ENCODE measurements around the gene PSMD1.
"Not testable (repeated sequence)": the region's sequence is repeated elsewhere in the genome, so short reads cannot be mapped to it uniquely, and the experiment has no call there.

The PSMD1 gene

DNA sequence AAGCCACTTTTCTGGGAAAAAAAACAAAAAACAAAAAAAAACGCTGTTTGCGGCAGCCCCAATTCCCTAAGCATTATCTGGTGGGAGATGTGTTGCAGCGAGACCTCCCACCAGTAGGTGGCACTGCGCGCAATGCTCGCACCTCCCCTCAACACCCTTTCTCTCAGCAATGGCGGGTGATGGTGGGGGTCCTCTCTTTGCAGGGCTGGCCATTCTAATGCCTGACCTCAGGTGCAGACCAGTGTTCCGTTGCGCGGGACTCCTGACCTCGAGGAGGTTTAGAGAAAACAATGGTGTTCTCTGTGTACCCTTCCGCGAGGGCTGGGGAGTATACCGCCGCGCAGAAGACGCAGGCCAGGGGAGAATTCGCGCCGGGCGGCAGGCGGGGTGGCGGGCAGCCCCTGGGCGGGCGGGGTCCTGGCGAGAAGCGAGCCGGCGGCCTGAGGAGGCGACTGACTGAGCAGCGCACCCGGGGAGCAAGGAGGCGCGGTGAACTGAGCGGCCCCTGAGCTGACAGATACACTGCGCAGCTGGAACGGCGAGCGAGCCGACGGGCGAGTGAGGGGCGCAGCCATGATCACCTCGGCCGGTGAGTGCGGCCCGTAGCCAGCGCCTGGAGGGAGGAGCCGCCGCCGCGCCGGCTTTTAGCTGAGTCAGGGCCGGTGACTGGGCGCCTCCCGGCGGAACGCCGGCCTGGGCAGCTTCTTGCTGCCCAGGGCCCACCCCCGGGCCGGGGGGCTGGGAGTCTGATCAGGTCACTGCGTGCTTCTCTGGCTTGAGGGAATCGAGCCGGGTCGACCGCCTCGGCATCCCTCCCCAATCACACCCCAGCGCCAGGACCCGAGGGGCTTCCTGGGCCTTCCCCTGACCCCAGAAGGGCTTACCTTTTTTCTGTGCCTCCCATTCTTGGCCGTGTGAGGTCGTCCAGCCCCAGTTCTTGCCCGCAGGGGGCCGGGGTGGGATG is at the start of gene PSMD1:
Gene PSMD1, plus strand, starts transcription at position 415 of the 964 bp plus-strand sequence. Its CDS starts 159 bp downstream, at position 574.
- peak; percentile 46 for DNase-seq

DNA sequence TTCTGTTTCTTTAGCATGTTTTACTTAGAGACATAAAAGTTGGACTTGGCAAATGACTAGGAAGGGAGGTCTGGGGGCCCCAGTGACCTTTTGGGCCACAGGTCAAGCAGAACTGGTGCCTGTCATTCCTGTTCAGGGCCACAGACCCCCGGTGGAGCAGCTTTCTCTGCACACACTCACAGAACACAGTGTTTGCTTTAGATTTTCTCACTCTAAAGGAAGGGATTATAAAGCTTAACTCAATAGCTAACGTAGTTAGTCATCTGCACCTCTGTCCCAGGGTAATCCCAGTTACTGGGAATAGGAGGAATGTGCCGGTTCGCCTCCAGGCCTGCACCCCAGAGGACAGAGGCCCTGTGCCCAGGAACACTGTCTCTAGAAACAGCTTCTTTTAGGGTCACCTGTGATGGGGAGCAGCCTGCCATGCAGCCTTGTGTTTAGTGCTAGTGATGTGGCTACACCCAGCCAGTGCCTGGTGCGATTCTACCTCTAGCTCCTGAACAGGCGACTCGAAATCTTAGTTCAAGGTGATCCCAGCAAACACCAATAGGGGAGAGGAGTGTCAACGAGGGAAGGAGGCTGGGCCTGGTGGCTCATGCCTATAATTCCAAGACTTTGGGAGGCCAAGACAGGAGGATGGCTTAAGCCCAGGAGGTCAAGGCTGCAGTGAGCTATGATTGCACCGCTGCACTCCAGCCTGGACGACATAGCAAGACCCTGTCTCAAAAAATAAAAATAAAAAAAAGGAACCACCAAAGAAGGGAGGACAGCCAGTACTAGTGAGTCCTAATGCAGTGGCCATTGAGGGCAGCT is 49.2 kb upstream of the PSMD1 start:
- DNase-seq = no peak

DNA sequence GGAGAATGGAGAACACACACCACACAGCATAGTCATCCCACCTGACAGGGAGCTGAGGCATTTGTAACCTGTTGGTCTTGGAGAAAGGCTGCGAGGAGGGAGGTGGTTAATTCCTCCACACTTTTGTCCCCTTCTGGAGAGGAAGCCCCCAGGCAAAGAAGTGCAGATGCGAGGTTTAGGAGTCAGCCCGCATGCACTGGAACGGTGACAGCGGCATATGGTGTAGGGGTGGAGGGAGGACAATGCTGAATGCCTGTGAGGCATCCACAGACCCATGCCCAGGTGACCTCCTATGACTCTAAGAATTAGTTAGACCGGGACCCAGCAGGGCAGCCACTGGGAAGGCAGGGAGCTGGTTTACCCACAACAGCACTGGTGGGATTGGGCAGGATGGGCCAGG is 48.5 kb upstream of the PSMD1 start:
- no peak for DNase-seq

GRCh38 chr2:231009236-231009919 is 47.3 kb upstream of the PSMD1 start:
- DNase-seq = no peak

- DNase-seq = no peak
Observed at GRCh38 chr2:231010201-231010730, 46.4 kb upstream of the PSMD1 start.

DNA sequence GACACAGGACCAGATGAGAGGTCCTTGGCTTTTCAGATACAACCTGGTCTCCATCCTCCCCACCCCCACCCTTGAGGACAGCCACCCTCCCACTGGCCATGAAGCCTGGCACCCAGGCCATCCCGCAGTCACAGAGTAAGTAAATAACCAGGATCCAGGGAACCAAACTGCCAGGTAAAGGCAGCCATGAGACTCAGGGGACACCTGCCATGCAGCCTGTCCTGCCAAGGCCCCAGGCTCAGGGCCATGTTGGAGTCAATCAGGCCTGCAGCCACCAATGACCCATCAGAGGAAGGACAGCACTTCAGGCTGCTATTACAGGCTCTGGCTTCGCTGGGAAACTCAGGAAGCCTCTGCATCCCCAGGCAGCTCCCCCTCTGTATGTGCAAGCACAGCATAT is 45.1 kb upstream of the PSMD1 start:
- no peak for DNase-seq

GRCh38 chr2:231012463-231012862 is 44.2 kb upstream of the PSMD1 start:
- DNase-seq = no peak

DNA sequence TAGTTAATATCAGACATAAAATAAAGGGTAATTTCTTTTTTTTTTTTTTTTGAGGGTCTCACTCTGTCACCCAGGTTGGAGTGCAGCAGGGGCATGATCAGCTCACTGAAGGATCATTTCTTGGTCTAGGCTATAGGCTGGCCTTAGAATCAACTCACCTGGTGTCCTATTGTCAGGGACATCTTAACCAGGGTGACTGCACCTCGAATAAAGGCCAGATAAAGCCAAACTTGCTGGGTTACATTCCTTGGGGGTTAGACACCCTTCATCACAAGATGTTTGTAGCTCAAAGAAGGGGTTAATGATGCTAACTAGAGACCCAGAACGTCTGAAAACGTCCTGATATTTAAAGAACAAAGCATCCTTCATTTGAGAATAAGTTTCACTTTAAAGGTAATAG is 42.8 kb upstream of the PSMD1 start:
- no peak for DNase-seq

- DNase-seq = no peak
Observed at GRCh38 chr2:231015478-231015877, 41.2 kb upstream of the PSMD1 start.

DNA sequence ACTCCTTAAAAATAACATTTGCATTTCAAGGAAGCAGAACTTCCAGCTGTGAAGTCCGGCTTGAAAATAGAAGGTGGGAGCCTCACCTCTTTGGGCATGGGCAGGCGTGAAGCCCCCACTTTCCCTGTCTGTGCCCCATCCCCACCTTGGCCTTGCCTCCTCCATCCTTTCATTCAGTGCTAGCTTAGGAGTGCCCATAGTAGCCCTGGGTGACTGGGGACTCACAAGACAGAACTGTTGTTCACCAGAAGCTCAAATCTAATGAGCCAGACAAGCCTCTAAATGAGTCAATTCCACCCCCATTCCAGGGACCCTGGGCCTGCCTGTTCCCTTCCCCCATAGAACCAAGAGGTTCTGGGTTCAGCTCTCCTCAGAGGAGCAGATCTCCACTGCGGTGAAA is 40.7 kb upstream of the PSMD1 start:
- no peak for DNase-seq

- DNase-seq = no peak
Observed at GRCh38 chr2:231016566-231017230, 40.0 kb upstream of the PSMD1 start.

- DNase-seq = no peak
Observed at GRCh38 chr2:231017231-231017598, 39.5 kb upstream of the PSMD1 start.

DNA sequence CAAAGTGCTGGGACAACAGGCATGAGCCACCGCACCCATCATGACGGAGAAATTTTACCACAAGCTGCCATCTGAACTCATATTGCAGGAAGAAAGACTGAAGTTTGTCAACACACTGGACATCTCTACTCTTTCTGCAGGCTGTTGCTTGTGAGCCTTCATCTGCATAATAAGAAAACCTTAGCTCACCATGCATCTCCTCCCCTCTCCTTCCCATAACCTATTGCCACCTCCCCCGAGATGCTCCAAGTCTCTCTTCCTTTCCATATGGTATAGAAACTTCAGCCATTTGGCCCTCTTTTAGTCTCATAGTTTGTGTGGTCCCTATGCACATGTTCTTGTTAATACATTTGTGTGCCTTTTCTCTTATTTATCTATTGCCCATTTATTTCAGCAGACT is 38.5 kb upstream of the PSMD1 start:
- DNase-seq = no peak

DNA sequence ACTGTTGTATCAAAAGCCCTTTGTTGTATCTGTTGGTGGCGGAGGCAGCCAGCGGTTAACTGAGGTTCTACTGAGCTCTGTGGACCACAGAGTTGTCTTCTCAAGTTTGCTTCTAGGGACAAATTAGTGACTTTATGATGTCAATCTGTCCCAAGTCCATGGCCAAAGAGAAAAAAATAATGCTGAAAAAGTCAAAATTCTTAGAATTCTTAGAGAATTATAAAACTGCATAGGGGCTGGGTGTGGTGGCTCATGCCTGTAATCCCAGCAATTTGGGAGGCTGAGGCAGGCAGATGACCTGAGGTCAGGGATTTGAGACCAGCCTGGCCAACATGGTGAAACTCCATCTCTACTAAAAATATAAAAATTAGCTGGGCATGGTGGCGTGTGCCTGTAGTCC is 31.6 kb upstream of the PSMD1 start:
- DNase-seq = not testable (repeated sequence)

- DNase-seq = no peak
Observed at GRCh38 chr2:231028889-231029288, 27.8 kb upstream of the PSMD1 start.

DNA sequence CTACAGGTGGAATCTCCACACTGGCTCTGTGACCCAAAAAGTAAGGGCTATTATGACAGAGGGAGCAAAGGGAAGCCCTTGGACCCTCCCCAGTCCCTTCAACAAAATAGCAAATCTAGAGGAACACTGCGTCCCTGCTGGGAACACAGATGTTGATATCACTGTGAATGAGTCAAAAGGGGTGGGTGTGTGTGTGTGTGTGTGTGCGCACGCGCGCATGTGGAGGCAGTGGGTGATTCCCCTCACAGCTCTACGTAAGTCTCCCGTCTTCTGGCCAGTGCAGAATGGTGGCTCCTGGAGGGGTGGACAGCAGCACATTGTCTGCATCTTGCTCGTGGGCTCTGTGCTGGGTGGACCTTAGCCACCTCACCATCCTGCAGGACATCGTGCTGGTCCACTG is 27.1 kb upstream of the PSMD1 start:
- DNase-seq = no peak

- DNase-seq = no peak
Observed at GRCh38 chr2:231030725-231031124, 25.9 kb upstream of the PSMD1 start.

DNA sequence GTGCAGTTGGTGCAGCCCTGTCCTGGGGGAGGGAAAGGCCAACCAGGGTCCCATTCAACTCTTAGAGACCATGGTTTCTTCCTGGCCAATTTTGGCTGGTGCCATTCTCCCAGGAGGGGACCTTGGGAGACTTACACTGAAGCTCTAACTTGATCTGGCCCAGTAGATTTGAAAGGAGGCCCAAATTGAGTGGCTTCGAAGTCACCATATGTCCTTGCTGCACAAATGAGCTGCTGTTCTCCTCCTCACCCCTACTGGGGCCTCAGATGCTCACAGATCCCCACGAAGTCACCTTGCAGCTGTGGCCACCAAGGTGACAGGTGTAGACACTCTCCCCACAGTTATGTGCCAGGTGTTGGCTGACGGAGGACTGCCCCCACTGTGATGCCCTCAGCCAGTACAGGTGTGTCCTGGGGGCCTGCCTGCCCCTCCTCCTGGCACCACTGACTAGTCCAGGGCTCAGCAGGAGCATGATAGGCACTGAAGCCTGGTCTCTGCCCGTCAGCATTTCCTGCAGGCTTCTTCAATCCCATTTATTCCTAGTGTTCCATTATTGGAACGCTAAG is 24.0 kb upstream of the PSMD1 start:
- DNase-seq = no peak

DNA sequence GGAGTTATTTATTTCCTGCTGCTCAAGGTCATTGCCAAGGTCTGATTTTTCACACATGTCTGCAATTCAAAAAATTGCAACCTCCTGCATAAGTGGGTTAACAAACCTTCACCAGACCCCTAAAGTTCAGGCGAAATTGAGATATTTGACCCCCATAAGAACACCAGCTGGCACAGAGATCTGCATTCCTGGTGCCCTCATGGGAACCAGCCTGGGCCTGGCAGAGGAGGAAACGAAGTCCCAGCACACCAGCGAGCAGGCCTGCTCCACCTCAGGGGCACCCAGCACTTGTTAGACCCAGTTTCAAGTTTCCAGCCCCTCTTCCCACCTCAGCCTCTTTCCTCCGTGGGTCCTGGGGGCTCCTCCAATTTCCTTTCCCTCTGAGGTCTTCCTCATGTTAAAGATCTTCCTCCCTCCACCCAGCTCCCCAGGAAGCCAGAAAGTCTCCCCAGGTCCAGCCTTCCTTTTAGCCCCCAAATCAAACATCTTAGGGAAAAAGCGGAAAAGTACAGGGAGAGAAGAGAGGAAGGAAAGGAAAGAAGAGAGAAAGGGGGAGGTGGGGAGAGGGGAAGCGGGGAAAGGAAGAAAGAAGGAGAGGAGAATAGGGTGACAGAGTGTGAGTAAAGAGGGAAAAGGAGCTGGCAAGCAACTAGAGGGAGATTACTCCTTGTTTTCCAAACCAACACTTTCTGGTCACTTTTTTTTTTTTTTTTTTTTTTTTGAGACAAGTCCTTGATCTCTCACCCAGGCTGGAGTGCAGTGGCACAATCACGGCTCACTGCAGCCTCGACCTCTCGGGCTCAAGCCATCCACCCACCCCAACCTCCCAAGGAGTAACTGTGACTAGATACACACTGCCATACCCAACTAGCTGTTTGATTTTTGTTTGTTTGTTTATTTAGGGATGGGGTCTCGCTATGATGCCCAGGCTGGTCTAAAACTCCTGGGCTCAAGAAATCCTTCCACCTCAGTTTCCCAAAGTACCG is 23.2 kb upstream of the PSMD1 start:
- DNase-seq = no peak

- DNase-seq = no peak
Observed at GRCh38 chr2:231034291-231034882, 22.3 kb upstream of the PSMD1 start.
